Prostate gland (tissue), 2 donors: ENCODE data around the gene SKAP2. TPM values are rescaled to one million over a fixed set of nuclear protein-coding genes. Genes with fewer than 3 reads are reported as not detected.

Experiments
- DNase-seq: peaks from one replicate; pipeline ENCODE4 v3.0.0-alpha.2; 2019; ENCODE audit warnings: low spot score
- H3K27ac ChIP-seq, 2 donors: fragments of 200-600 bp; sonication (generic); 2 replicates each; pipeline ENCODE4 v1.5.1; 2017 to 2019
- H3K27me3 ChIP-seq: fragments of 200-600 bp; sonication (generic); replicated peaks from 2 replicates; pipeline ENCODE4 v1.5.1; 2019; ENCODE audit not compliant: insufficient read depth
- H3K36me3 ChIP-seq, 2 donors: fragments of 200-600 bp; sonication (generic); 1 replicate in 1 of 2; 2 replicates in 1 of 2; pipeline versions ENCODE4 v1.5.1 to v1.8.1; 2017 to 2019
- H3K4me1 ChIP-seq: fragments of 200-600 bp; sonication (generic); replicated peaks from 2 replicates; pipeline ENCODE4 v1.5.1; 2019
- H3K4me3 ChIP-seq, 2 donors: fragments of 200-600 bp; sonication (generic); 2 replicates each; pipeline ENCODE4 v1.5.1; 2017 to 2019
- H3K9me3 ChIP-seq: fragments of 200-600 bp; sonication (generic); 2 replicates; pipeline ENCODE4 v1.5.1; 2017
- POLR2A ChIP-seq: fragments of 450-650 bp; IDR thresholded peaks from one replicate; pipeline ENCODE4 v1.6.1; 2016; ENCODE audit warnings: antibody characterized with exemption, mild to moderate bottlenecking
- POLR2AphosphoS5 ChIP-seq: sonication (generic); formaldehyde crosslinking; IDR thresholded peaks from one replicate; pipeline ENCODE4 v1.6.1; 2017; ENCODE audit warnings: antibody characterized with exemption
- WGBS: methylation state at CpG from one replicate; pipeline ENCODE4 v1.1.5; 2018; 5-methylcytosine and 5-hydroxymethylcytosine counted together
- intact Hi-C: fragments of 100-400 bp; cut with DNase I; formaldehyde crosslinking; loops from one replicate; pipeline ENCODE4 v1.14.2; 2022
- total RNA-seq, 2 donors: library from RNA; depleted of rRNA; stranded (reverse); fragments of >200 nt; gene quantifications; one replicate each; pipeline ENCODE4 v1.1.0, GENCODE V29; 2016
- TF ChIP-seq, protein P1 (sequence below), 4 experiments: fragments of 200-600 bp in 2 of 4; fragments of 450-650 bp in 2 of 4; sonication (generic) in 2 of 4; IDR thresholded peaks; 1 replicate in 3 of 4; 2 replicates in 1 of 4; pipeline ENCODE4 v1.5.1; 2016 to 2019; ENCODE audit warnings: antibody characterized with exemption in 4 of 4, mild to moderate bottlenecking in 2 of 4, moderate library complexity in 2 of 4

SKAP2 gene
- total RNA-seq, 2 donors from 2014 or later = 16.1 to 25.6 TPM

GRCh38 chr7:26859720-26860119, 4.7 kb downstream of the SKAP2 start:
- H3K4me3 ChIP-seq = no peak overlapping the region
- no peaks in the 10 kb centered on the region for H3K27me3 ChIP-seq
- no peak for DNase-seq
- H3K4me1 ChIP-seq = no peaks in the 10 kb centered on the region
- intact Hi-C loops = loop anchor here (5.0 to 10.0 kb wide), 4 partner anchors 177 to 485 kb away; partner anchors contain the start of genes HOXA1 and HOXA4
- H3K36me3 ChIP-seq = no peaks in the 10 kb centered on the region
- H3K9me3 ChIP-seq = no peaks in the 10 kb centered on the region
- H3K27ac ChIP-seq = no peak overlapping the region
- TF ChIP-seq POLR2AphosphoS5 = no peak
- TF ChIP-seq, protein P1, sequence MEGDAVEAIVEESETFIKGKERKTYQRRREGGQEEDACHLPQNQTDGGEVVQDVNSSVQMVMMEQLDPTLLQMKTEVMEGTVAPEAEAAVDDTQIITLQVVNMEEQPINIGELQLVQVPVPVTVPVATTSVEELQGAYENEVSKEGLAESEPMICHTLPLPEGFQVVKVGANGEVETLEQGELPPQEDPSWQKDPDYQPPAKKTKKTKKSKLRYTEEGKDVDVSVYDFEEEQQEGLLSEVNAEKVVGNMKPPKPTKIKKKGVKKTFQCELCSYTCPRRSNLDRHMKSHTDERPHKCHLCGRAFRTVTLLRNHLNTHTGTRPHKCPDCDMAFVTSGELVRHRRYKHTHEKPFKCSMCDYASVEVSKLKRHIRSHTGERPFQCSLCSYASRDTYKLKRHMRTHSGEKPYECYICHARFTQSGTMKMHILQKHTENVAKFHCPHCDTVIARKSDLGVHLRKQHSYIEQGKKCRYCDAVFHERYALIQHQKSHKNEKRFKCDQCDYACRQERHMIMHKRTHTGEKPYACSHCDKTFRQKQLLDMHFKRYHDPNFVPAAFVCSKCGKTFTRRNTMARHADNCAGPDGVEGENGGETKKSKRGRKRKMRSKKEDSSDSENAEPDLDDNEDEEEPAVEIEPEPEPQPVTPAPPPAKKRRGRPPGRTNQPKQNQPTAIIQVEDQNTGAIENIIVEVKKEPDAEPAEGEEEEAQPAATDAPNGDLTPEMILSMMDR (IDR thresholded peaks at IDR 0.05) = no peak
- TF ChIP-seq POLR2A = no peak

DNA sequence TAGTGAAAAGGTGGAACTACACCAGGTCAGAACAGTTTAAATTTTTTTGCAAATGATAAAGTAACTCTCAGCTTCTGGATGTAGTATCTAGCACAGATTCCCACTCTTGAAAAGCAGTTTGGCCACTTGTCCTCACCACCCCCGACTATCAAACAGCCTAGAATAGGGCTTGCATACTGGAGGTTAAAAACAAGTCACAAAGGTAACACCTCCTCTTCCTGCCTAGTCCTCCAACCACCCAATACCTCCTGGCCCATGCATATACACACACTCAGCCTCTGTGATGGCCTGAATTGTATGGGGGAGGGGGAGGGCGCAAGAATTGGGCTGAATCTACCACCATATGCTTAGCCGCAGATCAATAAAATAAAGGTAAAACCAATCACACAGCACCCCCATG, 5.7 kb downstream of the SKAP2 start:
- WGBS = 94% methylated on average over 3 of the region's 3 CpGs
- Histone ChIP-seq H3K4me1 (no peaks in the 10 kb centered on the region), H3K9me3 (no peaks in the 10 kb centered on the region), H3K36me3 (no peaks in the 10 kb centered on the region), H3K27me3 (no peaks in the 10 kb centered on the region), H3K27ac (no peak overlapping the region), H3K4me3 (no peak overlapping the region)
- TF ChIP-seq POLR2AphosphoS5 = no peak
- TF ChIP-seq, protein P1 (IDR thresholded peaks at IDR 0.05) = no peak
- no peak for TF ChIP-seq POLR2A
- intact Hi-C loops = no loop called here
- DNase-seq = no peak

DNA sequence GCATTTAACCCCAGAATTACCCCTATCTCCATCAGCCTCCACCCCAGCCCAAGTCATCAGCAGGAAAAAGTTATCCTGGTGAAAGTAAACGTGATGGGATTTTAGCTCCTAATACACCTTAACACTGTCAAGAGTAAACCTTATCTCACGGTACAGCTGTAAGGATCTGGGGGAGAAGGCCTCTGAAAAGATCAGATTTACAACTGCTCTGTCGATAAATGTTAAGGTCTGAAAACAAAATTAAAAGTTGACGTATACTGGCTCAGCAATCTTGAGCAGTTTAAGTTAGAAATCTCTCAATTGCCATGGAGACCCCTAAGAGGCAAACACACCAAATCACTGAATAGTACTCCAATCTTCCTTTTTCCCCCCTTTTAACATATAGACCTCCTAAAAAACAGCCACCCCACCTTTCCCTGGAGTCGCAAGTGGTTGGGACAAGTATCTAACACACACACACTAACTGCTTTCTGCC, 6.1 kb downstream of the SKAP2 start:
- Histone ChIP-seq H3K27me3 (no peaks in the 10 kb centered on the region), H3K27ac (no peak overlapping the region), H3K4me1 (no peaks in the 10 kb centered on the region), H3K36me3 (no peaks in the 10 kb centered on the region), H3K4me3 (no peak overlapping the region), H3K9me3 (no peaks in the 10 kb centered on the region)
- 79% methylated on average over 5 of the region's 5 CpGs for WGBS
- TF ChIP-seq, protein P1 (IDR thresholded peaks at IDR 0.05) = no peak
- no peak for TF ChIP-seq POLR2A
- no peak for TF ChIP-seq POLR2AphosphoS5
- no peak for DNase-seq
- intact Hi-C loops = no loop called here

DNA sequence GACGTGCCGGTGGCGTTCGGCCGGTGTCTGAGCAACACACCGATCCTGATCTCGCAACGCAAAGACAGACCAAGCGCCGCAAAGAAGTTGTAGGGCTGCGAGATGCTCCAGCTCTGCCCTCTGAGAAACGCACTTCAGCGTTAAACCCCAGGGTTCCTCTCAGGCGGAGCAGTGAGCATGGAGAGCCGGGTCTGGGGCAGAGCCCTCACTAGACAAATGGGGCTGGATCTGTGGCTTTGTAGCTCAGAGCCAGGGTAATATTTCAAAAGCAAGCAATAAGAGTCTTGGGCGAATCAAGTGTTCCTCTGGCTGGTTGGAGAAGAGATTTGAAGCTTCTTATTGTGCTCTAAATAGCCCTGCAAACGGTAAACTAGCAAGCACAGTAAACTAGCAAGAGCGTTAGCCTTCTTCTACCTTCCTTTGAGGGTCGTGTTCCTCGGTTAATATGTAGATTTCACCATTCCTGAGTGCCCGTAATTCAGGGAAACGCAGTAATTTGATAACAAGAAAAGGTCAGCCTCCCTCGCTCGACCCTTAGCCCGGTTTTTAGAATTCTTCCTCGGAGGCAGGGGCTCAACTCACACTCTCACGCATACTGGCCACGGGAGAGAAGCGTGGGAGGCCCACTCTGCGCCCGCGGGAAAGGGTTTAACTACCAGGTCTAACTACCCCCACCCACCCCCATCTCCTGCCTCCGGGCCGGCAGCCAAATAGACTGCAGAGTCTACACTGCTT, 6.7 kb downstream of the SKAP2 start:
- intact Hi-C loops = no loop called here

More for the DNA sequence above, 6.7 kb downstream of the SKAP2 start:
- Histone ChIP-seq H3K4me3 (no peak overlapping the region), H3K4me1 (no peaks in the 10 kb centered on the region), H3K27ac (no peak overlapping the region), H3K36me3 (no peaks in the 10 kb centered on the region), H3K9me3 (no peaks in the 10 kb centered on the region), H3K27me3 (no peaks in the 10 kb centered on the region)
- DNase-seq = no peak
- 48% methylated on average over 34 of the region's 34 CpGs for WGBS
- TF ChIP-seq, protein P1 (IDR thresholded peaks at IDR 0.05) = no peak
- TF ChIP-seq POLR2AphosphoS5 (no peak), POLR2A (no peak)
